Inferior parietal cortex (tissue), 1 donor: Measurements from ENCODE around the gene HBQ1.
"Not testable (repeated sequence)": the region's sequence is repeated elsewhere in the genome, so short reads cannot be mapped to it uniquely, and the experiment has no call there.

Source experiments
- DNase-seq: peaks from one replicate; pipeline ENCODE4 v3.0.0-alpha.2; 2016; ENCODE audit errors: extremely low spot score

HBQ1 gene

DNA sequence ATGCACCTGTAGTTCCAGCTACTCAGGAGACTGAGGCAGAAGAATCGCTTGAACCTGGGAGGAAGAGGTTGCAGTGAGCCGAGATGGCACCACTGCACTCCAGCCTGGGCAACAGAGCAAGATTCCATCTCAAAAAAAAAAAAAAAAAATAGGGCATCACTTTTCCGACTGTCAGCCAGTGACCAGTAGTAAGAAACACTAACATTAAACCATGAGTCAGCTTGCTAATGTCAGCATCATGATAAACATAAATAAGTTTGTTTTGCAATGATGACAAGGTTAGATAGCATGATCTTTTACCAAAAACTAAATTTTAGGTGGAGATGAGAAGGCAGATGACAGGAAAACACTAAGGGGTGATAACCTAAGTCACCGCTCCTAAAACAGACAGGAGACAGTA lies 29.1 kb downstream of the HBQ1 start:
- DNase-seq: not testable (repeated sequence)

DNA sequence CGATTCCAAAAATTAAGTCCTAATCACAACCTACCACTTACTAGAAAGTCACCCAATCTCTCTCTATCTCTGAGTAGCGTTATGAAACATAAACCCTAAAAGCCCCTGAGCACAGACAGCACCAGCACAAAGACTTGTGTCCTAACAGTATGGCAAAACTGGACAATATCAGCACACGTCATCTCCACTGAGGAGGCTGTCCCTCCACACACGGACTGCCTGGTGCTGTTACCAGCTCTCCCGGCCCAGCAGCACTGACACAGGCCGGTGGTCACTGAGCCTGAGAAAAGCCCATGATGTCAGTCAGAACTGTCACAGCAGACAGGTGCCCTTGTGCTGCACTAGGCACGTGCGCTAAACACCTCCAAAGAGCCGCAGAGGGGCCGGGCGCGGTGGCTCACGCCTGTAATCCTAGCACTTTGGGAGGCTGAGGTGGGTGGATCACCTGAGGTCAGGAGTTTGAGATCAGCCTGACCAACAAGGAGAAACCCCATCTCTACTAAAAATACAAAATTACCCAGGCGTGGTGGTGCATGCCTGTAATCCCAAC lies 31.4 kb downstream of the HBQ1 start:
- not testable (repeated sequence) for DNase-seq

DNA sequence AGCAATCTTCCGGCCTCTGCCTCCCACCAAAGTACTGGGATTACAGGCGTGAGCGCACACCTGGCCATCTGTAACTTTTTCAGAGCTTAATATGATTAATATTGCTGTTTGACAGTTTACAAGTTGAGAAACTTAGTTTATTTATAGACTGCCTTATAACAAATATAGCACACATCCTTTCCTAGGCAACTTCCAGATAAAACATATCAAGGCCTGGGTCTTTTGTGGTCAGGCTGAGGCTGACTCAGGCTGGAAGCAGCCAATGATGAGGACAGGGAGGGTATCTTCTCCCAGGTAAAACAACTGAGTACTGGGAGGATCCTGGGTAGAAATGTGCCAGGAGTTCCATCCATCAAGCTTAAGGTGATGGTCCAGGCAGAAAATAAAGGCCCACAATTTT lies 32.7 kb downstream of the HBQ1 start:
- DNase-seq: no peak

DNA sequence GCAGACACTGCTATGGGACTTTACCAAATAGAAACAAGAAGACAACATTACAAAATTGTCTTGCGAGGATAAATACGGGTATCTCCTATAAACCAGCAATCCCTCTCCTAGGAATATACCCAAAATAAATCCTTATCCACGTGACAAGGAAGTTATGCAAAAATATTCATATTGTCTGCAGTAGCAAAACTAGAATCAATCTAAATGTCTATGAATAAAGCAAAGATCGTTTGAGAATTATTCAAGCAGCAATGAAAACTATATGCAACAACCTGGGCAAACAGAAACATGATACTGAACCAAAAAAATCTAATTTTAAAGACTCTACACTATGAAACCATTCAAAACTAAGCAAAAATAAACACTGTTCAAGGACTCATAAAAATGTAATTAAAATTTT lies 39.8 kb downstream of the HBQ1 start:
- no peak for DNase-seq

DNA sequence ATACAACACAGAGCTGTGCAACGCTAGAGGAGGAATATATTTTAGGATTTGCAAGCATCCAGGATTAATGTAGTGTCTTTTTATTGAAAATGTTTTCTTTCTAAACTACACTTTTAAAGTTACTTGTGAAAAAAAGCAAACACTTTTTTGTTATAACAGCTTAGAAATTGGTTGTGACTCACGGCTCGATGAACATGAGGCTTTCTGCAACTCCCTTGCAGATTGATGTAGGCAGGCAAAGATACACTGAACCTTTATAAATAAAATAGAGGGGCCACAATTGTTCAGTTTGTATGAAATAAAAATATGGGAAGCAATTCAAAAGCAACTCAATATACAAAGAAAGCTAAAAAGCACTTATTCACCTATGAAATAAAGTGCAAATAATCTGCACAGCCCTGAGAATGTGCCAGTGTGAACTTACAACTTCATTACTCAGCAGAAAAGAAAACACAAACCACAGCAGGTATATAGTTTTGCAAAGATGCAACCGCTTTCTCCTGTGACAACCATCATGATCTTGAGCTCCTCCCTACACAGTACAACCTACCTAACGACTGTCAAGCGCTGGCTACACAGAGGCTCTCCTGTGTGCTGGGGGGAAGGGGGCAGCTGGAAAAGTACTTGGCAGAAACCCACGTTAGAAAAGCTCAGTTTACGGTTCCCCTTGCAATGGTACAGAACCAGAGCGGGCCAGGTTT lies 48.0 kb downstream of the HBQ1 start:
- no peak for DNase-seq

DNA sequence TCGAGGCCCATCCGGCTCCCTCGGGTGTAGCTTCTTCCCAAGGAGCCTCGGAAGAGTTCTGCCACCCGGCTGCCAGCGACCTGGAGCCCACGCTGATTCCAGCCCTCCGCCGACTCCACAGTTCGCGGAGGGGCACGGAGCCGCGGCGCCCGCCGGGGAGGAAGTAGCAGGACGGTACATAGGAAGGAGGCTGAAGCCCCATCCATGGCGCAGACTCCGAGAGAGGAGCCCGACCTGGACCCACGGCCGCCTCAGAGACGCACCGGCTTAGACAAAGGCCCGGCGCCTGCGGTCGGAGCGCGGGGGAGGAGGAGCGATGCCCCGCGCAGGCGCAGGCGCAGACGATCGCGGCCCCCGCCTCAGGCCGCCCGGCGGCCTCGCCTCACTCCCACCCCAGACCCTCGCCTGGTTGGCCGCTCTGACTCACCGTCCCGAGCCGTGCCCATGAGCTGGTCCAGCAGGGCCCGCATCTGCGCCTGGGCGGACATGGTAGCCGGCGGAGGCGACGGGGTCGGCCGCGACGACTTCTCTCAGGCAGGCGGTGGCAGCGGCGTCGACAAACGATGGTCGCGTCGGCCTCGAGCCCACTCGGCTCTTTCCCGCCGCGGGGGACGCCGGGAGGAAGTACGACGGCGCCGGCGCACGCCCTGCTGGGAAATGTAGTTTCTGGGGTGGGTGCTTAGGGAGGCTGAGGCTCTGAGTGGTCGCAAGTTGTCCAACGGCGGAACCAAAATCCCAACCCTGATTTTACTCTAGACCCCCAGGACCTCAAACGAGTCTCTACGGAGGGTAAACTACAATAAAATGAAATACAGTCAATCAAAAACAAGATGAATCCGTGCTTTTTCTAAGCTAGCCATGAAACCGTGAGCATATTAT lies 48.8 kb downstream of the HBQ1 start, which contains the start of gene LUC7L:
Gene LUC7L, minus strand, starts transcription at position 598 of the 879 bp plus-strand sequence. Its CDS starts 110 bp downstream, at position 488.
- peak; percentile 93 for DNase-seq

DNA sequence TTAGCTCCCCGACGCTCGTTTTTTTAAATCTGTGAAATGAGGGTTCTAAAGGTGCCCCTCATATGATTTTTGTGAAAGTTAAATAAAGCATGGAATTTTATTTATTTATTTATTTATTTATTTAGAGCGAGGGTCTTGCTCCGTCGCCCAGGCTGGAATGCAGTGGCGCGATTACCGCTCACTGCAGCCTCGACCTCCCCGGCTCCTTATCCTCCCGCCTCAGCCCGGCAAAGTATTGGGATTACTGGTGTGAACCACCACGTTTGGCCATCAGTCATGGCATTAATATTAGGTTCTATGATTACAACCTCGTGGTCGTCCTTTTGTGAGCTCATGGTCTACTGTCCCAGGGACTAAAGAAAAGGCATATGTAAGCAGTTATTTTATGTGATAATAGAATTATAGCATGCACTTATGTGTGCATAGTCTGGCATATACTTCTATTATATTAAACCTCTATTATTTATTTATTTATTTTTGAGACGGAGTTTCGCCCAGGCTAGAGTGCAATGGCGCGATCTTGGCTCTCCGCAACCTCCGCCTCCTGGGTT lies 49.5 kb downstream of the HBQ1 start:
- no peak for DNase-seq

DNA sequence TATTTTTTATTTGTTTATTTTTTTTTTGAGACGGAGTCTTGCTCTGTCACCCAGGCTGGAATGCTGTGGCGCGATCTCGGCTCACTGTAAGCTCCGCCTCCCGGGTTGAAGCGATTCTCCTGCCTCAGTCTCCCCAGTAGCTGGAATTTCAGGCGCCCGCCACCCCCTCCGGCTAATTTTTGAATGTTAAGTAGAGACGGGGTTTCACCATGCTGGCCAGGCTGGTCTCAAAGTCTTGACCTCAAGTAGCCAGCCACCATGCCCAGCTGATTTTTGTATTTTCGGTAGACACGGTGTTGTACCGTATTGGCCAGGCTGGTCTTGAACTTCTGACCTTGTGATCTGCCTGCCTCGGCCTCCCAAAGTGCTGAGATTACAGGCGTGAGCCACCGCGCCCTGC lies 50.1 kb downstream of the HBQ1 start:
- DNase-seq: not testable (repeated sequence)
